ENCODE results near the gene AKR1C3. TPM values are rescaled to one million over a fixed set of nuclear protein-coding genes. Genes with fewer than 3 reads are reported as not detected.

The AKR1C3 gene
- total RNA-seq, 1 experiment from 2014 or later: 177 TPM

DNA sequence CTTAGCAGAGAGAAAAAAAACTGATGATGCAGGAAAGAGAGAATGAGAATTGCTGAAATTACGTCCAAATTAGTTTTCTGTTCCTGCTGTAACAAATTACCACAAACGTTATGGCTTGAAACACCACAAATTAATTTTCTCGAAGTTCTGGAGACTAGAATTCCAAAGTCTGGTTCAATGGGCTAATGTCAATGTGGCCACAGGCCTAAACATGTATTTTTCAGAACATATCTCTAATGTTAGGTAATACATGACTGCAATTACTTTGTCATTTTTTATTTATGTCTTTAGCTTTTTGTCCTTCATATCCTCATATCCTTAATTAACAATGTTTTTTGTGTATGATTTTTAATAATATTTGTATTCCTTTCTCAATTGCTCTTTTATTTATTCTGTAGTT, 3.0 kb upstream of the AKR1C3 start:
- H3K9me3 Mint-ChIP-seq (ENCODE audit: low read depth, unreplicated experiment): peaks cover 3% of the 10 kb centered on the region
- peaks cover 26% of the 10 kb centered on the region for H3K36me3 Mint-ChIP-seq (ENCODE audit: insufficient read depth, unreplicated experiment)
- no peak for DNase-seq
- TF ChIP-seq, protein P1, sequence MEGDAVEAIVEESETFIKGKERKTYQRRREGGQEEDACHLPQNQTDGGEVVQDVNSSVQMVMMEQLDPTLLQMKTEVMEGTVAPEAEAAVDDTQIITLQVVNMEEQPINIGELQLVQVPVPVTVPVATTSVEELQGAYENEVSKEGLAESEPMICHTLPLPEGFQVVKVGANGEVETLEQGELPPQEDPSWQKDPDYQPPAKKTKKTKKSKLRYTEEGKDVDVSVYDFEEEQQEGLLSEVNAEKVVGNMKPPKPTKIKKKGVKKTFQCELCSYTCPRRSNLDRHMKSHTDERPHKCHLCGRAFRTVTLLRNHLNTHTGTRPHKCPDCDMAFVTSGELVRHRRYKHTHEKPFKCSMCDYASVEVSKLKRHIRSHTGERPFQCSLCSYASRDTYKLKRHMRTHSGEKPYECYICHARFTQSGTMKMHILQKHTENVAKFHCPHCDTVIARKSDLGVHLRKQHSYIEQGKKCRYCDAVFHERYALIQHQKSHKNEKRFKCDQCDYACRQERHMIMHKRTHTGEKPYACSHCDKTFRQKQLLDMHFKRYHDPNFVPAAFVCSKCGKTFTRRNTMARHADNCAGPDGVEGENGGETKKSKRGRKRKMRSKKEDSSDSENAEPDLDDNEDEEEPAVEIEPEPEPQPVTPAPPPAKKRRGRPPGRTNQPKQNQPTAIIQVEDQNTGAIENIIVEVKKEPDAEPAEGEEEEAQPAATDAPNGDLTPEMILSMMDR (IDR thresholded peaks at IDR 0.05; ENCODE audit: unreplicated experiment): no peak
- peaks cover 37% of the 10 kb centered on the region for H3K4me1 Mint-ChIP-seq (ENCODE audit: low read depth, unreplicated experiment)
- BruUV-seq (replicated peaks): no TSS peak
- CTCF ChIA-PET: no interaction called here
- H3K27me3 Mint-ChIP-seq (ENCODE audit: unreplicated experiment): no peaks in the 10 kb centered on the region
- no peak overlapping the region for H3K4me3 Mint-ChIP-seq (ENCODE audit: low read depth, unreplicated experiment)
- peak overlapping the region; percentile 54 for H3K27ac Mint-ChIP-seq (ENCODE audit: unreplicated experiment)
- intact Hi-C loops (cut with micrococcal nuclease; ENCODE audit: unreplicated experiment): loop anchor here (5.0 to 10.0 kb wide), 5 partner anchors 49 to 294 kb away; partner anchors contain the start of gene AKR1C4

DNA sequence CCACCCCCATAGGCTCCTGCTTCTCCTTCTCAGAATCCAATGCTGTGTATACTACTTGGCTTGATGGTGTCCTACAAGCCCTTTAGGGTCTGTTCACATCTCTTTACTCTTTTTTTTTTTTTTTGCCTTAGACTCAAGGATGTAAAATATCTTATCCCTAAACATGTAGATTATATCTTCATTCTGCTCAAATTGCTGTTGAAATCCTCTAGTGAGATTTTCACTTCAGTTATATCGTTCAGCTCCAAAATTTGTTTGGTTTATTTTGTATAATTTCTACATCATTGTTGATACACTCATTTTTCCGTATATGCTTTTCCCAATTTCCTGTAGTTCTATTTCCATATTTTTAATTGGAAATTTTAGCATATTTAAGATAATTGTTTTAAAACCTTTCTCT, 1.8 kb upstream of the AKR1C3 start:
- no peak for DNase-seq
- Mint-ChIP-seq H3K36me3 (ENCODE audit: insufficient read depth, unreplicated experiment) (peaks cover 36% of the 10 kb centered on the region), H3K27me3 (ENCODE audit: unreplicated experiment) (no peaks in the 10 kb centered on the region), H3K9me3 (ENCODE audit: low read depth, unreplicated experiment) (peaks cover 3% of the 10 kb centered on the region), H3K4me1 (ENCODE audit: low read depth, unreplicated experiment) (peaks cover 37% of the 10 kb centered on the region), H3K27ac (ENCODE audit: unreplicated experiment) (peak overlapping the region; percentile 42), H3K4me3 (ENCODE audit: low read depth, unreplicated experiment) (no peak overlapping the region)
- CTCF ChIA-PET: no interaction called here
- no TSS peak for BruUV-seq (replicated peaks)
- intact Hi-C loops (cut with micrococcal nuclease; ENCODE audit: unreplicated experiment): loop anchor here (5.0 to 10.0 kb wide), 5 partner anchors 50 to 292 kb away; partner anchors contain the start of gene AKR1C4
- TF ChIP-seq, protein P1 (IDR thresholded peaks at IDR 0.05; ENCODE audit: unreplicated experiment): no peak

DNA sequence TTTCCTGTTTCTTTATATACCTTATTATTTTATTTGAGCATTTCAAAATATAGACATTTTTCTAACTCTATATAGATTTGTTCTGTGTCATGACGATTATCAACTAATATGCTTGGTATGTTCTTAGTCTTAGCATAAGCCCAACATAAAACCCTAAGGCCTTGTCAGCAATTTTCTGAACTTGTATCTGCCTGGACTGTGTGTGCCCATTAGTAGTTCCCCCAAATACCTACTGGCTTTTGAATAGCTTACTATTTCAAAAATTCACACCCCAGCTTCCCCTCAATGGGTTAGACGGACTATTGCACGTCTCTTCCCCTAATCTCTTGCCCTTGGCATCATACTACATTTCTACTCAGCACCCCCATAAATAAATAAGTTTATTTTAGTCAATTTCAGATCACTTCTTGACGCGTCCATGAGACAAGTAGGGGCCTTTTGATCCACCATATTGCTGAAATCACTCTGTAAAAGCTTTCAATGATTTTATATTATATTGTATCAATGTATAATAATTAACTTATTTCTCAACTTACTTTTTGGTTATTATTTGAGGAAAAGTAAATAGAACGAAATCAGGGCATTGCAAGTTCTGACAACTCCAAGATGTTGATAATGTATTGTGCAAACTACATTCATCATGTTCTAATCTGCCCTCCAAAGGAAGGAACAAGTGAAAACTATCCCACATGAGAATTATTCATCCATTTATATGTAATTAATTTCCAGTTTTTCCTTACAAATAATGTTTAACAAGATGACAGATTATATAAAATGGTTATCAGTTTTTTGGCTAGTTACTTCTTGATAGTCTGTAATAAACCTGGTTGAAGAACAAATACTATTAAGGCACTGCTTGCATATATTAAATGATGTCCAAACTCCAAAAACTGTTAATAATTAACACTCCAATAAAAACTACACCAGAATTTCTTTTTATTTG, 1.1 kb upstream of the AKR1C3 start:
- no TSS peak for BruUV-seq (replicated peaks)

DNA sequence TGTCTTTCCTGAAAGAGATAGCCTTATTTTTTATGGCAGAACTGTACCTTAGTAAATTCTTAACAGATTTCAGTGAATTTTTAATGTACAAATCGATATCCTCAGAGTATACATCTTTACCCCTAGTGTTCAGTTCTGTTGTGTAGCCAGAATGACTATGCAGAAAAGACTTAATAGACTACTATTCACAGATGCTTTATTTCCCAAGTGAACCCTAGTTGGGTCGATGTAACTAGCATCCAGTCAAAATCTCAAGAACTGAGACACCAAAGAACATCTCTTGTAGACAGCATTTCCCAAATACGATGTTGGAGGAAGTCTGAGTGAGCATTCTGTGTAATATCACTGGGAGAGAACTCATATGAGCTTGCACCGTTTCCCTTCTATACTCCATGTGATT, 1.5 kb downstream of the AKR1C3 start:
- no peak for DNase-seq
- intact Hi-C loops (cut with micrococcal nuclease; ENCODE audit: unreplicated experiment): loop anchor here (2.0 to 10.0 kb wide), 4 partner anchors 53 to 289 kb away; no protein-coding TSS in a partner anchor
- BruUV-seq (replicated peaks): no TSS peak
- Mint-ChIP-seq H3K27me3 (ENCODE audit: unreplicated experiment) (no peaks in the 10 kb centered on the region), H3K4me3 (ENCODE audit: low read depth, unreplicated experiment) (peak overlapping the region; percentile 78), H3K27ac (ENCODE audit: unreplicated experiment) (peak overlapping the region; percentile 93), H3K36me3 (ENCODE audit: insufficient read depth, unreplicated experiment) (peaks cover 50% of the 10 kb centered on the region), H3K9me3 (ENCODE audit: low read depth, unreplicated experiment) (peaks cover 2% of the 10 kb centered on the region), H3K4me1 (ENCODE audit: low read depth, unreplicated experiment) (peaks cover 43% of the 10 kb centered on the region)
- CTCF ChIA-PET: interaction anchor here (1.2 to 3.8 kb wide), 3 partner anchors 114 to 246 kb away, joined by 4 to 29 read pairs (median 6); no protein-coding TSS in a partner anchor
- TF ChIP-seq, protein P1 (IDR thresholded peaks at IDR 0.05; ENCODE audit: unreplicated experiment): no peak

More for the DNA sequence above, 1.1 kb upstream of the AKR1C3 start:
- H3K36me3 Mint-ChIP-seq (ENCODE audit: insufficient read depth, unreplicated experiment): peaks cover 40% of the 10 kb centered on the region
- H3K27ac Mint-ChIP-seq (ENCODE audit: unreplicated experiment): peak overlapping the region; percentile 93
- H3K9me3 Mint-ChIP-seq (ENCODE audit: low read depth, unreplicated experiment): peaks cover 3% of the 10 kb centered on the region
- TF ChIP-seq, protein P1 (IDR thresholded peaks at IDR 0.05; ENCODE audit: unreplicated experiment): no peak
- DNase-seq: no peak
- CTCF ChIA-PET: interaction anchor here (1.0 to 3.8 kb wide), 3 partner anchors 49 to 243 kb away, joined by 3 to 29 read pairs (median 6); no protein-coding TSS in a partner anchor
- H3K27me3 Mint-ChIP-seq (ENCODE audit: unreplicated experiment): no peaks in the 10 kb centered on the region
- intact Hi-C loops (cut with micrococcal nuclease; ENCODE audit: unreplicated experiment): loop anchor here (5.0 to 10.0 kb wide), 5 partner anchors 51 to 292 kb away; partner anchors contain the start of gene AKR1C4
- H3K4me3 Mint-ChIP-seq (ENCODE audit: low read depth, unreplicated experiment): peak overlapping the region; percentile 78
- peaks cover 40% of the 10 kb centered on the region for H3K4me1 Mint-ChIP-seq (ENCODE audit: low read depth, unreplicated experiment)

Data from Calu3 (cell line).